Hepatic stellate cell (primary cell): ENCODE results near the gene KIAA0232.
"Not testable (repeated sequence)": the region's sequence is repeated elsewhere in the genome, so short reads cannot be mapped to it uniquely, and the experiment has no call there.

Experiments
- DNase-seq: peaks from one replicate; pipeline ENCODE4 v3.0.0; 2011; ENCODE audit warnings: low spot score

The KIAA0232 gene

DNA sequence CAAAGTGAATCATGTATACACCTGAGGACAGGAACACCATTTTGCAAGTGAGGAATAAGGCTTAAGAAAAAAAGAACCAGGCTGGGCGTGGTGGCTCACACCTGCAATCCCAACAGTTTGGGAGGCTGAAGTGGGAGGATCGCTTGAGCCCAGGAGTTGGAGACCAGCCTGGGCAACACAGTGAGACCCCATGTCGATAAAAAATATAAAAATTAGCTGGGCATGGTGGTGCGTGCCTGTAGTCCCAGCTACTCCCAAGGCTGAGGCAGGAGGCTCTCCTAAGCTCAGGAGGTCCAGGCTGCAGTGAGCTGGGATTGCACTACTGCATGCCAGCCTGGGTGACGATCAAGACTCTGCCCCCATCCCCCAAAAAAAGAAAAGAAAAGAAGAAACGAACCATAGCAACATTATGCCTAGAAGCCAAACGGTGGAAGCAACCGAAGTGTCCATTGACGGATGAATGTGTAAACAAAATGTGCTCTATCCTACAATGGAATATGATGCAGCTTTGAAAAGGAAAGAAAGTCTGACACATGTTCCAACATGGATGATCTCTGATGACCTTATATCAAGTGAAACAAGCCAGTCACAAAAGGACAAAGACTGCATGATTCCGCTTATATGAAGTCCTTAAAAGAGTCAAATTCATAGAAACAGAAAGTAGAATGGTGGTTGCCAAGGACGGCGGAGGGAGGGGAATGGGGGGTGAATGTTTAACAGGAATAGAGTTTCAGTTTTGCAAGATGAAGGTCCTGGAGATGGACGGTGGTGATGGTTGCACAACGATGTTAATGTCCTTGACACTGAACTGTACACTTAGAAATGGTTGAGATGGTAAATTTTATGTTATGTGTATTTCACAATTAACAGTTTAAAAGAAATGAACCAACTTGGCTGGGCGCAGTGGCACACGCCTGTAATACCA lies 8.6 kb upstream of the KIAA0232 start:
- no peak for DNase-seq

DNA sequence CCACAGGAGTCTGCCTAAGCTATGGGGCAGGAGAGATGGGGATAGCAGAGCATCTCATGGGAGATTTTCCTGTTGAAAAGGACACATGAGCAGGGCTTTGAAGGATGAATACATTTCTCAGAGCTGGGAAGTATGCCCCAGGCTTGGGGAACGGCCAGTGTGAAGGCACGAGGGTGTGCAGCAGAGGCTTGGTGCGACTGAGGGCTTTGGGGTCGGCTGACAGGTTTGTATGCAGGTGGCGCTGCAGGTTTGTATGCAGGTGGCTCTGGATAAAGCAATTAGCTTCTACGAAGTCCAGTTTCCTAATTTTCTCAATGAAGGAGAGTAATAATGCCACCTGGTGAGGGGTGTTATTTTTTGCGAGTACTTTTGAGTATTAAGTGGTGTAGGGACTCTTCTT lies 6.8 kb upstream of the KIAA0232 start:
- no peak for DNase-seq

DNA sequence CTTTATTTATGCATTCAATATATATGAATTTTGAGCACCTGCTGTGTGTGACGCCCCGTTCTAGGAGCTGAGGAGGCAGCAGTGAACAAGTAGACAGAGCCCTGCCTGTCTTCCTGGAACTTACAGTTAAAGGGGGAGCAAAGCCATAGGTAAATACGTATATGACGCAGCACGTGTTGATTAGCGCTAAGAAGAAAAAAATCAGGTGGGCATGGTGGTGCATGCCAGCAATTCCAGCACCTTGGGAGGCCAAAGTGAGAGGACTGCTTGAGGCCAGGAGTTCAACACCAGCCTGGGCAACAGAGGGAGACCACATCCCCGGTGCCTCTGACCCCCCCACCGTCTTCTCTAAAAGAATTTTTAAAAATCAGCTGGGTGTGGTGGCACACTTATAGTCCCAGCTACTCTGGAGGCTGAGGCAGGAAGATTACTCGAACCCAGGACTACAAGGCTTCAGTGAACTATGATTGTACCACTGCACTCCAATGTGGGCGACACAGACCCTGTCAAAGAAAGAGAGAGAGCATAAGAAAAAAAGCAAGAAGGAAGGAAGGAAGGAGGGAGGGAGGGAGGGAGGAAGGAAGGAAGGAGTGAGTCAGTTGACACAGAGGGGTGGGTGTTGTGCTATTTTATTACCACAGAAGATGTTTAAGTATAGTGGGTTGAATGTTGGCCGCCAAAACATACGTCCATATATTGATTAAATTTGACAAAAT lies 5.4 kb upstream of the KIAA0232 start:
- no peak for DNase-seq

DNA sequence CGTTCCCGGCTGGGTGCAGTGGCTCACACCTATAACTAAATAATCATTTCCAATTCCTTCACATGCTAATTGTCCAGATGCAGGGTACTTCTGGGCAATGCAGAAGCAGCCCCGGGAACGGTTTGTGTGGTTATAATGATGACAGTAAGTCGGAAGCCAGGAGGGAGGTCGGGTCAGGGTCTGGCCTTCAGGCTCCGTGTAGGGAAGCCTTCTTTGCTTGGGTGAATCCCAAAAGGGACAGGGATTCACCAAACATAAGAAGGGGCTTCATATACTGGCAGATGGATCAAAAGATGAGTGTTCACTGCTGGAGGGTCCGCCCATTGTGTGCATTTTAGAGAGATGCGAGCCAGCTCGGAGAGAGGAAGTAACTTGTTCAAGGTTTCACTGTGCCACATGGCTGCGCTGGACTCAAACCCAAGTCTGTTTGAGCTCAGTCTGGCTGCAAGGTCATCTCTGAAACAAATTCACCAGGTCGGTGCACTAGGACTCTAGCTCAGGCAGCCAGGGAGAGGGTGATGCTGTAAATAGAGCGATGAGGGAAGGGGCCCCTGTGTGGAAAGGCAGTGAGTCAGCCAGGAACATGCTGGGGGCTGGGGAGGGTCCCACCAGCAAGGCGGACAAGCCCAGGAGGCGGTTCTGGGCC lies 4.8 kb upstream of the KIAA0232 start:
- DNase-seq = no peak

DNA sequence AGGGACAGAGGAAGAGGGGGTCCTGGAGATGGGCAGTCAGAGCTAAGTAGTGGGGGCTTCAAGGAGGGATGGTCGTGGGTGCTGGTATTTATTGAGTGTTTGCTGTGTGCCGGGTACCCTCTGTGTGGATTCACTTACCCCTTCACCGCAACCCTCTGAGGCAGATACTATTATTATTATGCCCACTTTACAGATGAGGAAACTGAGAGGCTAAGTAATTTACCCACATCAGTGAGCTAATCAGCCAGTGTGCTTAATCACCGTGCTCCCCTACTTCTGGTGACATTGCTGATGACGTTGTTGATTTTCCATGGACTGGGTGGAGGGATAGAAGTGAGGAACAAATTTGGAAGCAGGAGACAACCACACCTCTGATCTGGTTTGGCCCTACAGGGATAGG lies 4.1 kb upstream of the KIAA0232 start:
- no peak for DNase-seq

- no peak for DNase-seq
Measured at GRCh38 chr4:6779667-6780565, 2.6 kb upstream of the KIAA0232 start.

DNA sequence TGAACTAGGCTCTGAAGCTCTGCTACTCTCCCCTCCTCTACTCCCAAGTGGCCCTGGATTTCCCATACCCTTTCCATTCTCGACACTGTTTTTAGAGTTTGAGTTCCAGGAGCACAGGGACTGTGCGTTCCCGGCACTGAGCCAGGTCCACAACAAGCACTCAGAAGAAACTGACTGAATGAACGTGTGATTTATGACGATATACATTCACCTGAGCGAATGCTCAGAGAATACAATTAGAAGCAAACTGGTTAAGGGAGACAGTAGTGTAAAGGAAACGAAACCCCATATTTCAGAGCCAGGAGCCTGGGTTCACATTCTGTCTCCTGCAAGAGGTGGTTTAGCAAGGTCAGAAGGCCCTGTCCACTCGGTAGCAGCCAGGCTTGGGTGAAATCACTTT lies 1.4 kb upstream of the KIAA0232 start:
- no peak for DNase-seq

- DNase-seq = no peak
Measured at GRCh38 chr4:6781561-6781960, 966 bp upstream of the KIAA0232 start.

- DNase-seq = no peak
Measured at GRCh38 chr4:6782846-6783110, 251 bp downstream of the KIAA0232 start.

DNA sequence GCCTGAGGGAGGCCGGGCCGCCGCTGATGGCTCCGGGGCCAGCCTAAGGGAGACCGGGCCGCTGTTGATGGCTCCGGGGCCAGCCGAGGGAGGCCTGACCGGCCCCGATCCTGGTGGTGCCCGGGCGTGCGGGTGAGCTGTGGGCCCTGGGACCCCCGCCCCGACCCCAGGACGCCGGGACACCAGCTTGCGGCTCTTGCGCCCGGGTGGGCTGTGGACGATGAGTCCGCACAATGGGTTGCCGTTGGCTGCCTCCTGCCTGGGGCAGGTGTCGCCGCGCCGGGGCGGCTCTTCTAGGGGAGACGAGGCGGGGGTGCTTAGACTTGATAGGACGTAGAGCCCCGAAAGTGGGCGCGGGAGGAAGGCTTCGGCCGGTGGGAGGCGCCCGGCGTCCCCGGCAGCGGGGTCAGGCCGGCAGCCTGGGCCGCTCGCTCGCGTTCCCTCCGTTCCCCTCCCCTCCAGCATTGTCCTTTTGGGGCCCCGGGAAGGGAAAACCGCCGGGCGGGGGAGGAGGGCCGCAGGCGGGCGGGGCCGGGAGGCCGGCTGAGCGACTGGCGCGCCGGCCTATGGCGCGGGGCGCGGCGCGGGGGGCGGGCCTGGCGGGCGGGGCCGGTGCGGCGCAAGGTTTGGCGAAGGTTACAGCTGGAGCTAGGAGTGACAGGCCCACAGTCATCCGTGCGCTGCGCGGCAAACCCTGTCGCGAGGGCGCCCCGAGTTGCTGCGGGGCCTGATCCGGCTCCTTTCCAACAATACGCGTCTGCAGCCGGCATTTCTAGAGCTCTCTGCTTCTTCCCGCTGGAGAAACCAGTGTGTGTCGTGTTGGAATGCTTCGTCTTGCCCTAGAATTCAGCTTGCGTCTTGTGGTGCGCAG lies 819 bp downstream of the KIAA0232 start:
- peak; percentile 95 for DNase-seq

GRCh38 chr4:6785572-6785925 lies 3.0 kb downstream of the KIAA0232 start:
- no peak for DNase-seq

DNA sequence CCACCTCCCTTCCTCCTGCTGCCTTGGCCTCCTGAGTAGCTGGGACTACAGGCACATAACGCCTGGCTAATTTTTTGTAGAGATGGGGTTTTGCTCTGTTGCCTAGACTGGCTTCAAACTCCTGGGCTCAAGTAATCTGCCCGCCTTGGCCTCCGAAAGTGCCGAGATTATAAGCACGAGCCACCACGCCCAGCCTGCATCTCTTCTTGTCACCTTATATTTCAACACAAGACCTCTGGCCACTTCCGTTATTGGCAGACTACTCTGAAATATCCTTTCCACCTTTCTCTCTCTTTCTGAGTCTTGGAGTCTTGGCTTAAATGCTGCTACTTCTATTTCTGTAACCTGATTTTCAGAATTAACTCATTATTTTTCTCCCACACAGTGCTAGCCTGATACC lies 5.6 kb downstream of the KIAA0232 start:
- DNase-seq = no peak

DNA sequence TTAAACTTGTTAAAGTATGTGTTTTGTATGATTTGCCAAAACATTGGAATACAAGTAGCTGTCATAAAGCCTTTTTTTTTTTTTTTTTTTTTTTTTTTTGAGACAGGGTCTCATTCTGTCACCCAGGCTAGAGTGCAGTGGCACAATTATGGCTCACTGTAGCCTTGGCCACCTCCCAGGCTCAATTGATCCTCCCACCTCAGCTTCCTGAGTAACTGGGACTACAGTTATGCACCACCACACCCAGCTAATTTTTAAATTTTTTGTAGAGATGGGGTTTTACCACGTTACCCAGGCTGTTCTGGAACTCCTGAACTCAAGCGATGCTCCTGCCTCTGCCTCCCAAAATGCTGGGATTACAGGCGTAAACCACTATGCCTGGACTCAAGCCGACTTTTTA lies 8.7 kb downstream of the KIAA0232 start:
- DNase-seq = not testable (repeated sequence)

DNA sequence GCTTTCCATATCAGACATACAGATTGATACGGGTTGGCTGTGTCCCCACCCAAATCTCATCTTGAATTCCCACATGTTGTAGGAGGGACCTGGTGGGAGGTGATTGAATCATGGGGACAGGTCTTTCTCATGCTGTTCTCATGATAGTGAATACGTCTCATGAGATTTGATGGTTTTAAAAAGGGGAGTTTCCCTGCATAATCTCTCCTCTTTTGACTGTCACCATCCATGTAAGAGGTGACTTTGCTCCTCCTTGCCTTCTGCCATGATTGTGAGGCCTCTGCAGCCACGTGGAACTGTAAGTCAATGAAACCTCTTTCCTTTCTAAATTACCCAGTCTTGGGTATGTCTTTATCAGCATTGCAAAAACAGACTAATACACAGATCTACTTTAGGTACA lies 9.3 kb downstream of the KIAA0232 start:
- not testable (repeated sequence) for DNase-seq

GRCh38 chr4:6794189-6794588 lies 11.7 kb downstream of the KIAA0232 start:
- DNase-seq = no peak

- no peak for DNase-seq
Measured at GRCh38 chr4:6795821-6796220, 13.3 kb downstream of the KIAA0232 start.

DNA sequence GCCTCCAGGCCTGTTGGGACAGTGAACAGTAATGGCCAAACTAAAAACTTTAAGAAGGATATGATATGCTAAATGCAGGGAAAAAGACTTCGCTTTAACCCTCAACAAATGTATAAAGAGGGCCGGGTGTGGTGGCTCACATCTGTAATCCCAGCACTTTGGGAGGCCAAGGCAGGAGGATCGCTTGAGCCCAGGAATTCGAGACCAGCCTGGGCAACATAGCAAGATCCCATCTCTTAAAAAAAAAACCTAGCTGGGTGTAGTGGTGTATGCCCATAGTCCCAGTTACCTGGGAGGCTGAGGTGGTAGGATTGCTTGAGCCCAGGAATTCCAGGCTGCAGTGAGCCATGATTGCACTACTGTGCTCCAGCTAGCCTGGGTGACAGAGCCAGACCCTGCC lies 14.8 kb downstream of the KIAA0232 start:
- DNase-seq = not testable (repeated sequence)

DNA sequence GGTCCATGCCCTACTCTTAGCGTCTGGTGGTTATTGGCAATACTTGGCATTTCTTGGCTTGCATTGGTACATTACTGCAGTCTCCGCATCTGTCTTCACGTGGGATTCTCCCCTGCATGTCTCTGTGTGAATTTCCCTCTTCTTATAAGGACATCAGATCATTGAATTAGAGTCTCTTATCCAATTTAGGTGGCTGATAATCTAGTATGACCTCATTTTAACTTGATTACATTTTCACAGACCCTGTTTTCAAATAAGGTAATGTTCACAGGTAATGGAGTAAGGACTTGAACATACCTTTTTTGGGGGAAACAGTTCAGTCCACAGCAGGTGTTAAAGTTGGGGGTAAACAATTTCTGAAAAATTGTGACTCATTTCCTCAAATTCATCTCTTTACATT lies 16.6 kb downstream of the KIAA0232 start:
- no peak for DNase-seq

- DNase-seq = no peak
Measured at GRCh38 chr4:6802025-6802424, 19.5 kb downstream of the KIAA0232 start.

- DNase-seq = no peak
Measured at GRCh38 chr4:6802626-6803025, 20.1 kb downstream of the KIAA0232 start.

GRCh38 chr4:6803246-6803645 lies 20.7 kb downstream of the KIAA0232 start:
- DNase-seq = no peak
